GM18867 (cell line): ENCODE results near the gene TMED5.

Experiments used
- ATAC-seq: cut with Tn5 transposase; IDR thresholded peaks from one replicate; pipeline ENCODE4 v1.9.1; 2021; ENCODE audit warnings: mild to moderate bottlenecking, moderate library complexity; ENCODE audit not compliant: unreplicated experiment

The TMED5 gene

GRCh38 chr1:93124556-93125355 is 55.5 kb downstream of the TMED5 start:
- ATAC-seq, result no peak

GRCh38 chr1:93123201-93123783 is 56.9 kb downstream of the TMED5 start:
- ATAC-seq, result no peak

GRCh38 chr1:93120614-93121013 is 59.6 kb downstream of the TMED5 start:
- ATAC-seq, result no peak

GRCh38 chr1:93114391-93114790 is 65.8 kb downstream of the TMED5 start:
- no peak for ATAC-seq

GRCh38 chr1:93113127-93113526 is 67.1 kb downstream of the TMED5 start:
- ATAC-seq, result no peak

- ATAC-seq, result no peak
Observed at GRCh38 chr1:93111561-93111960, 68.7 kb downstream of the TMED5 start.

GRCh38 chr1:93111065-93111464 is 69.1 kb downstream of the TMED5 start:
- no peak for ATAC-seq

GRCh38 chr1:93109578-93109977 is 70.6 kb downstream of the TMED5 start:
- no peak for ATAC-seq

- ATAC-seq, result no peak
Observed at GRCh38 chr1:93108335-93108734, 71.9 kb downstream of the TMED5 start.

- ATAC-seq, result no peak
Observed at GRCh38 chr1:93107395-93107794, 72.8 kb downstream of the TMED5 start.

GRCh38 chr1:93106226-93106625 is 74.0 kb downstream of the TMED5 start:
- ATAC-seq, result no peak

- no peak for ATAC-seq
Observed at GRCh38 chr1:93102142-93102541, 78.1 kb downstream of the TMED5 start.
